DLD1 (cell line): ENCODE data around the gene PGAP6.
"Not testable (repeated sequence)": the region's sequence is repeated elsewhere in the genome, so short reads cannot be mapped to it uniquely, and the experiment has no call there.

Experiments used
- in situ Hi-C: cut with HindIII; loops from 2 replicates; pipeline ENCODE4 v1.10.0; 2017; ENCODE audit warnings: low sequenced_read_pairs

PGAP6 gene

GRCh38 chr16:379961-380761 is 1.6 kb downstream of the PGAP6 start:
- in situ Hi-C loops: no loop called here

- in situ Hi-C loops: no loop called here
Measured at GRCh38 chr16:379183-379960, 2.4 kb downstream of the PGAP6 start.

DNA sequence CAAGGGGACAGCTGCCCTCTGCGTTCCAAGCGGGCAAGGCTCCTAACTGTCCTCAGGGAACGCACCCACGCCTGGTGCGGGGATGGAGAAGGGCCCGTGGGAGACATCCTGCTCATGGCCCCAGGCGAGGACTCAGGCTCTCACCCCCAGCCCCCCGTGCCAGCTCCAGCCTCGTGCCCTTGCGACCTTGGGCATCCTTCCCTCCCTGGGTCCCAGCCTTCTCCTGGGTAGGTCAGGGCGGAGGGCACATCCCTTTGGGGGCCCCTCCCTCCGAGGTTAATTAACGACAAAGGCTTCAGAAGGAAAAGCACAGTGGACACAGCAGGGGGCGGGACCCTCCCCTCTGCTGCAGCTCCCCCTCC is 3.0 kb downstream of the PGAP6 start:
- in situ Hi-C loops: no loop called here

- in situ Hi-C loops: not testable (repeated sequence)
Measured at GRCh38 chr16:378113-378820, 3.5 kb downstream of the PGAP6 start.

- in situ Hi-C loops: no loop called here
Measured at GRCh38 chr16:377419-377951, 4.3 kb downstream of the PGAP6 start.

DNA sequence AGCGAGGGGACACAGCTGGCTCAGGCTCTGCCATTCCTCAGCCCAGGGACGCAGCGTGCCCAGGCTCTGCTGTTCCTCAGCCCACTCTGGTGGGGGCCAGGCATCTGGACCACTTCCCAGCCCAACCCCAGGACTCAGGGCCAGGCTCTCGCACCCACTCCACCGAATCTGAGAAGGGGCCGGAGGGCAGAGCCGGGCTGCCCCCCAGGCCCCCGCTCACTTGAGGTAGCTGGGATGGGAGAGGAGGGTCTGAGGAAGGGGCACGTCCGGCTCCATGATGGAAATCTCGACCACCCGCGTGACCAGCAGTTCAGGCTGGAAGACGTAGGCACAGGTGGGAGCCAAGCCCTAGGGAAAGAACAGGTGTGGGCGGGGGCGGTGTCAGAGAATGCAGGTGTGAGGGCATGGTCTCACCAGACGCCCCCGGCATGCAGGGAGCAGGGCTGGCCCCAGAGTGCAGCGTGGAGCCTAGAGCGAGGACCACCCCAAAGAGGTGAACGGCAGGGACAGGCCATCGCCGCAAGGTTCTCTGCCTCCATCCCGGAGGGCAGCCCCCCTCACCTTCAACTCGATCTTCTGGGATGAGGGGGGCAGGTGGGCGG is 4.9 kb downstream of the PGAP6 start:
- in situ Hi-C loops: no loop called here

- in situ Hi-C loops: no loop called here
Measured at GRCh38 chr16:375927-376816, 5.6 kb downstream of the PGAP6 start.

- in situ Hi-C loops: no loop called here
Measured at GRCh38 chr16:375212-375611, 6.6 kb downstream of the PGAP6 start.

DNA sequence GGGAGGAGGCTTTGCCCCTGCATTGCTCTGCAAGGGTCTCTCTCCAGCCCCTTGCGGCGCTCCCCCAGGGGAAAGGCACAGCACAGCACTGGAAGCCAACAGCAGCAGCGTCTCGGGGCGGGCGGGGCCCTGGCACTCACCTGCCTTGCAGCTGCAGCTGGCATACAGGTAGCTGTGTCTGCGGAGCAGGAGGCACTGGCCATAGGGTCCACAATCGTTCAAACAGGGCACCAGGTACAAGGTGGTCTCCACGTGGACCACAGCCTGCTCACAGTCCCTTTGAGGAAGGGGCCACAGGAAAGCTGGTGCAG is 7.2 kb downstream of the PGAP6 start:
- in situ Hi-C loops: no loop called here

DNA sequence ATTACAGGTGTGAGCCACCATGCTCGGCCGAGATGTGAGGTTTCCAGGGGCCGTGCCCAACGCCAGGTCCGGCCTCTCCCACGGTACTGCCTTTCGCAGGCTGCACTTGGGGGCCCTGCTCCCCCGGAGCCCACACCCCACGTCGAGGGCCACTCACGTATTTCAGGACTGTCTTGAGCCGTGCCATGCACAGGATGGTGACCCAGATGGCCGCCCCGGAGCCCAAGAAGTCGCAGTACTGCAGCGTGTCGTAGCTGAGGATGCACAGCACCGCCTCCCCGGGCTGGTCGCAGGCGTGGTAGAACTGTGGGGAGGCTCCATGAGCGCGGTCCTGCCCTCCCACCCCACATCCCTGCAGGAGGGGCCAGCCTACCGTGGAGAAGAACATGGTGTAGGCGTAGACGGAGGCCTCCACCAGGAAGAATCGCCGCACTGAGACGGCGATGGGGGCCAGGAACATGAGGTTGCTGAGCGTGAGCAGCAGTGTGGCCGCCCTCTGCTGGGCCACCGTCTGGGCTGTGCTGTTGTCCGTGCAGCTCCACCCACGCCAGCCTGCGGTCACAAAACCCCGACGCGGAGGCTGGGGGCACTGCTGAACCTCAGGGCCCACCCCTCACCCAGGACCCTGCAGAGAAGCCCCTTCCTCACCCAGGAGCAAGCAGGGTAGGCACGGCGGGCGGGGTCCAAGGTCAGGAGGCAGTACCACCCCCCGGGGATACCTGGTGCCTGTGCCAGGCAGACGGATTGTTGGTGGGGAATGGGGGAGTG is 7.7 kb downstream of the PGAP6 start:
- in situ Hi-C loops: no loop called here

- in situ Hi-C loops: no loop called here
Measured at GRCh38 chr16:373020-373598, 8.7 kb downstream of the PGAP6 start.

- in situ Hi-C loops: no loop called here
Measured at GRCh38 chr16:372302-372983, 9.3 kb downstream of the PGAP6 start.

GRCh38 chr16:371515-372301 is 10.1 kb downstream of the PGAP6 start:
- in situ Hi-C loops: no loop called here

DNA sequence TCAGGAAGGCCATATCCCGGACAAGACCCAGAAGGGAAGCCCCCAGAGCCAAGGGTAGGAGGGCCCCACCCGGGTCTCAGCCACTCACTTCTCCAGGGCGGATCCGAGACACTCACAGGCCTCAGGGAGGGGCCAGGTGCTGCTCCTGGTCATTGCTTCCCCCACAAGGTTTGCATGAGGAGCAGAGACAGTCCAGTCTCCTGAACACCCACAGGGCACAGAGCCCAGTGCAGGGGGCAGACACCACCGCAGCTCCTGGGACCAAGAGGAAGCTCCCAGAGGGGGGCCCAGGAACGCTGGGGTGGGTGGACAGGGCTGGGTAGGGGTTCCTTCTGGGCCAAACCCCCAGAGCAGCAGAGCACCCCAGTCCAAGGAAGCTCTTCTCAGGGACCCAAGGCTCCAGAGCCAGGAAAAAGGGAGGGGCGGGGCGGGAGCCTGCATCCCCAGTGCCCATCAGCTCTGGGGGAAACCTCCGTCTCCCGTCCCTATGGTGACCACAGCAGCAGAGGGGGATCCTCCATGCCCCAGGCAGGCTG is 10.7 kb downstream of the PGAP6 start:
- in situ Hi-C loops: no loop called here

DNA sequence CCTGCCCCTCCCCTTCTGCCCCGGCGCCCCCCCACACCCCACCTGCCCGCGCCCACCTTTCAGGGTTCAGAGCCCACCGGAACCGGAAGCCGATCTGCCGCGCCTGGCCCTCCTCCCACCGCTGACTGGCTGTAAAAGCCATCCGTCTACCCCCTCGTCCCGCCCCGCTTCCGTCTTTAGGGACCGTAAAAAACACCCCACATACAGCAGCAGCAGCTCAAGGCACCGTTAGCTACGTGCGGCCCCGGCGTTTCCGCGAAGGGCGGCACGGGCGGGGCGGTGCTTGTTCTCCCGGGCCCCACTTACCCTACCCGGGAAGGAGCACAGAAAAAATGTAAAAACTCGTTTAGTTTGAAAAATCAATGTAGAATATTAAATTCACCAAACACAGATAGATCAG is 11.3 kb downstream of the PGAP6 start, which contains the start of gene MRPL28:
TSS of gene MRPL28 (minus strand) at position 96 of the 400 bp plus-strand sequence. CDS start 320 bp downstream, outside the sequence.
- in situ Hi-C loops: no loop called here

- in situ Hi-C loops: no loop called here
Measured at GRCh38 chr16:369866-370436, 11.8 kb downstream of the PGAP6 start.

DNA sequence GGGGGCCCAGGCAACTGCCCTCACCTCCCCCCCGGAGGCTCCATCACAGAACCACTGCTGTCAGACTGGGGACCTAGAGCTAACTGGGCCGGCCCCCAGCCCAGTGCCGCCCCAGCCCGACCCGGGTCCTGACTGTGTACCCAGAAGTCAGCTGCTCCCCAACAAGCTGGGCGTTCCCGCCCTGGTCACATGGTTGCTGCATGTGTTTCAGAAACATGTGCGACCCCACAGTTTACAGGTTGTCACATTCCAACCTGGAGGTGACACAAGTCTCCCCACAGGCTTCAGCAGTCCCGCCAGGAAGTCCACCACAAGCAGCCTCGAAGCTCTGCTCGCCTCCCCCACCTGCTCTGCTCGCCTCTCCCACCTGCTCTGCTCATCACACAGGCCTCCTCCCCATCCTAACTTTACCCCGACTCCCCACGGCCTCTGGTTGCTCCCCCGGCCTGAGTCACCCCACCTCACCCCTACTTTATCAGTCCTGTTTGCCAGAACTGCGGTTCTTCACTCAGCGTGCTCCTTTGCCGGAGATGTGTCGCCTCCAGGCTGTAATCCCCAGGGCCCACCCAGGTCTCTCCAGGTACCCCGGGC is 12.4 kb downstream of the PGAP6 start:
- in situ Hi-C loops: no loop called here
